Measurements from ENCODE around the gene KMT2C. TPM values are rescaled to one million over a fixed set of nuclear protein-coding genes. Genes with fewer than 3 reads are reported as not detected.
"Not testable (repeated sequence)": the region's sequence is repeated elsewhere in the genome, so short reads cannot be mapped to it uniquely, and the experiment has no call there.

KMT2C gene
- total and polyA plus RNA-seq, 2 of the 8 experiments (the other 6 are each of a cell fraction or from before 2014, with no cell fraction given) = 9.1 to 40.8 TPM

GRCh38 chr7:152262146-152262545, 173.7 kb downstream of the KMT2C start:
- H4K8ac ChIP-seq (ENCODE audit: extremely low read depth, insufficient read depth, low read length); H3K18ac ChIP-seq (ENCODE audit: extremely low read depth, low read length); H2BK12ac ChIP-seq (ENCODE audit: low read depth, low read length); H3K4me2 ChIP-seq (ENCODE audit: insufficient read depth in 1 of 2, low read depth in 2 of 2, low read length in 2 of 2); H3K4ac ChIP-seq (replicated peaks; ENCODE audit: insufficient read length, low read depth, low read length); H3K79me1 ChIP-seq (ENCODE audit: low read depth, low read length); H2BK120ac ChIP-seq (replicated peaks; ENCODE audit: low read depth, low read length); H3K9me3 ChIP-seq (ENCODE audit: insufficient read depth in 2 of 2, low read depth in 1 of 2, low read length in 1 of 2); H3K4me3 ChIP-seq (ENCODE audit: extremely low read depth in 1 of 4, insufficient read depth in 2 of 4, low read depth in 3 of 4, low read length in 4 of 4); H3K4me1 ChIP-seq (replicated peaks in 1 of 4; ENCODE audit: control insufficient read depth in 3 of 4, insufficient read depth in 4 of 4, low read length in 3 of 4); H2BK5ac ChIP-seq (ENCODE audit: low read depth, low read length); H2AK5ac ChIP-seq (ENCODE audit: low read depth, low read length); H4K20me1 ChIP-seq (replicated peaks in 1 of 2; ENCODE audit: control insufficient read depth in 1 of 2, insufficient read depth in 2 of 2, low read length in 2 of 2); H3K56ac ChIP-seq (replicated peaks; ENCODE audit: insufficient read length, low read depth, low read length); H3K9ac ChIP-seq (replicated peaks in 1 of 4; ENCODE audit: extremely low read depth in 1 of 4, low read depth in 3 of 4, low read length in 3 of 4); H3K27ac ChIP-seq (ENCODE audit: low read depth, low read length); H3K23ac ChIP-seq (ENCODE audit: insufficient read length); DNase-seq (ENCODE audit: low read depth in 1 of 2, low spot score in 2 of 2); H3K23me2 ChIP-seq (ENCODE audit: low read depth, low read length); POLR2A ChIA-PET (ENCODE audit: partially characterized antibody); FAIRE-seq; H3K27me3 ChIP-seq (replicated peaks in 1 of 4; ENCODE audit: control insufficient read depth in 3 of 4, extremely low read depth in 1 of 4, insufficient read depth in 3 of 4, low read length in 3 of 4); H3K14ac ChIP-seq (ENCODE audit: insufficient read length); H4K91ac ChIP-seq (replicated peaks; ENCODE audit: insufficient read length, low read length); H2BK20ac ChIP-seq (ENCODE audit: low read length); H2AFZ ChIP-seq (ENCODE audit: low read length); H3K36me3 ChIP-seq (ENCODE audit: control insufficient read depth in 2 of 4, insufficient read depth in 4 of 4, low read length in 3 of 4); H2BK15ac ChIP-seq (ENCODE audit: low read length); H4K5ac ChIP-seq (ENCODE audit: insufficient read length, low read depth, low read length); H3K79me2 ChIP-seq (ENCODE audit: control insufficient read depth in 1 of 2, insufficient read depth in 2 of 2, low read length in 2 of 2): not testable (repeated sequence)
- CTCF ChIA-PET (ENCODE audit: partially characterized antibody) = interaction anchor here (1.0 kb wide), 1 partner anchor 10 kb away, joined by 3 read pairs; no protein-coding TSS in a partner anchor
- 92% methylated on average over 8 of the region's 8 CpGs; no CpG with 5 or more reads in 1 of the 2 experiments for WGBS, 2 experiments (ENCODE audit: extremely low coverage in 1 of 2, insufficient coverage in 1 of 2, insufficient read length in 1 of 2, insufficient replicate concordance in 2 of 2, low coverage in 1 of 2, low lambda C conversion rate in 2 of 2, missing lambda C conversion rate in 1 of 2)

GRCh38 chr7:152259645-152260044, 176.2 kb downstream of the KMT2C start:
- H2AK5ac ChIP-seq (ENCODE audit: low read depth, low read length); H2BK20ac ChIP-seq (ENCODE audit: low read length); H3K14ac ChIP-seq (ENCODE audit: insufficient read length); H4K20me1 ChIP-seq (replicated peaks in 1 of 2; ENCODE audit: control insufficient read depth in 1 of 2, insufficient read depth in 2 of 2, low read length in 2 of 2); H3K4ac ChIP-seq (replicated peaks; ENCODE audit: insufficient read length, low read depth, low read length); H3K23ac ChIP-seq (ENCODE audit: insufficient read length); H3K9me3 ChIP-seq (ENCODE audit: insufficient read depth in 2 of 2, low read depth in 1 of 2, low read length in 1 of 2); H3K36me3 ChIP-seq (ENCODE audit: control insufficient read depth in 2 of 4, insufficient read depth in 4 of 4, low read length in 3 of 4); H3K27ac ChIP-seq (ENCODE audit: low read depth, low read length); H3K4me3 ChIP-seq (ENCODE audit: extremely low read depth in 1 of 4, insufficient read depth in 2 of 4, low read depth in 3 of 4, low read length in 4 of 4); H4K5ac ChIP-seq (ENCODE audit: insufficient read length, low read depth, low read length); H3K27me3 ChIP-seq (replicated peaks in 1 of 4; ENCODE audit: control insufficient read depth in 3 of 4, extremely low read depth in 1 of 4, insufficient read depth in 3 of 4, low read length in 3 of 4); H3K79me1 ChIP-seq (ENCODE audit: low read depth, low read length); H4K8ac ChIP-seq (ENCODE audit: extremely low read depth, insufficient read depth, low read length); H3K9ac ChIP-seq (replicated peaks in 1 of 4; ENCODE audit: extremely low read depth in 1 of 4, low read depth in 3 of 4, low read length in 3 of 4); H3K4me2 ChIP-seq (ENCODE audit: insufficient read depth in 1 of 2, low read depth in 2 of 2, low read length in 2 of 2); CTCF ChIA-PET (ENCODE audit: partially characterized antibody); H3K18ac ChIP-seq (ENCODE audit: extremely low read depth, low read length); H3K23me2 ChIP-seq (ENCODE audit: low read depth, low read length); H2AFZ ChIP-seq (ENCODE audit: low read length); H2BK120ac ChIP-seq (replicated peaks; ENCODE audit: low read depth, low read length); H2BK12ac ChIP-seq (ENCODE audit: low read depth, low read length); H3K4me1 ChIP-seq (replicated peaks in 1 of 4; ENCODE audit: control insufficient read depth in 3 of 4, insufficient read depth in 4 of 4, low read length in 3 of 4); H3K56ac ChIP-seq (replicated peaks; ENCODE audit: insufficient read length, low read depth, low read length); POLR2A ChIA-PET (ENCODE audit: partially characterized antibody); H3K79me2 ChIP-seq (ENCODE audit: control insufficient read depth in 1 of 2, insufficient read depth in 2 of 2, low read length in 2 of 2); H2BK15ac ChIP-seq (ENCODE audit: low read length); H2BK5ac ChIP-seq (ENCODE audit: low read depth, low read length); DNase-seq (ENCODE audit: low read depth in 1 of 2, low spot score in 2 of 2); H4K91ac ChIP-seq (replicated peaks; ENCODE audit: insufficient read length, low read length): not testable (repeated sequence)
- peak; percentile 82 for FAIRE-seq

Data from H1 (cell line).